Tibial artery (tissue), 4 donors: ENCODE data around the gene VAPB.

Experiments
- DNase-seq, 2 donors: peaks; one replicate each; pipeline ENCODE4 v3.0.0-alpha.2; 2019
- H3K27ac ChIP-seq, 2 donors: fragments of 200-600 bp; sonication (generic) in 1 of 2; 1 replicate in 1 of 2; 2 replicates in 1 of 2; pipeline ENCODE4 v1.5.1; 2018 to 2019; ENCODE audit warnings: mild to moderate bottlenecking in 1 of 2
- H3K27me3 ChIP-seq, 2 donors: fragments of 200-600 bp; sonication (generic) in 1 of 2; one replicate each; pipeline versions ENCODE4 v1.5.1 to v1.6.0; 2016 to 2019
- H3K36me3 ChIP-seq, 3 donors: fragments of 200-600 bp; sonication (generic) in 2 of 3; one replicate each; pipeline ENCODE4 v1.5.1; 2016 to 2019; ENCODE audit warnings: mild to moderate bottlenecking in 2 of 3
- H3K4me1 ChIP-seq, 4 donors: fragments of 200-600 bp; sonication (generic) in 2 of 4; 1 replicate in 3 of 4; 2 replicates in 1 of 4; pipeline ENCODE4 v1.5.1; 2016 to 2019
- H3K4me3 ChIP-seq, 2 donors: fragments of 200-600 bp; sonication (generic) in 1 of 2; 1 replicate in 1 of 2; 2 replicates in 1 of 2; pipeline ENCODE4 v1.5.1; 2018 to 2019; ENCODE audit warnings: mild to moderate bottlenecking in 2 of 2
- H3K9me3 ChIP-seq, 3 donors: fragments of 200-600 bp; sonication (generic) in 1 of 3; one replicate each; pipeline ENCODE4 v1.5.1; 2016 to 2019
- CTCF ChIP-seq, 2 experiments: fragments of 200-600 bp in 1 of 2; fragments of 450-650 bp in 1 of 2; IDR thresholded peaks; one replicate each; pipeline ENCODE4 v1.5.1; 2017 to 2019; ENCODE audit warnings: antibody characterized with exemption in 2 of 2, mild to moderate bottlenecking in 1 of 2, moderate library complexity in 1 of 2
- intact Hi-C: fragments of 100-400 bp; cut with DNase I; formaldehyde crosslinking; loops from one replicate; pipeline ENCODE4 v1.15.0; 2023; ENCODE audit warnings: low total_unique reads

The VAPB gene

GRCh38 chr20:58438970-58439808 lies 50.2 kb downstream of the VAPB start:
- no peak for TF ChIP-seq CTCF (IDR thresholded peaks at IDR 0.05)
- Histone ChIP-seq H3K27ac (no peak overlapping the region), H3K9me3 (no peaks in the 10 kb centered on the region), H3K4me3 (no peak overlapping the region), H3K27me3 (no peaks in the 10 kb centered on the region), H3K36me3 (peaks cover 9 to 50% (median 29%) of the 10 kb centered on the region in 3 donors), H3K4me1 (no peaks in the 10 kb centered on the region)
- DNase-seq, result no peak
- intact Hi-C loops, result no loop called here

GRCh38 chr20:58440021-58440767 lies 51.2 kb downstream of the VAPB start:
- Histone ChIP-seq H3K4me3 (no peak overlapping the region), H3K36me3 (peaks cover 11 to 59% (median 40%) of the 10 kb centered on the region in 3 donors), H3K27me3 (no peaks in the 10 kb centered on the region), H3K4me1 (no peaks in the 10 kb centered on the region), H3K27ac (no peak overlapping the region), H3K9me3 (no peaks in the 10 kb centered on the region)
- intact Hi-C loops, result no loop called here
- TF ChIP-seq CTCF (IDR thresholded peaks at IDR 0.05), result no peak
- DNase-seq, result no peak

GRCh38 chr20:58441723-58442122 lies 52.7 kb downstream of the VAPB start:
- intact Hi-C loops, result no loop called here
- no peak overlapping the region for H3K4me3 ChIP-seq
- H3K9me3 ChIP-seq, result no peaks in the 10 kb centered on the region
- H3K27me3 ChIP-seq, result no peaks in the 10 kb centered on the region
- peaks cover 13 to 70% (median 48%) of the 10 kb centered on the region in 3 donors for H3K36me3 ChIP-seq
- no peak overlapping the region for H3K27ac ChIP-seq
- TF ChIP-seq CTCF (IDR thresholded peaks at IDR 0.05), result no peak
- no peak for DNase-seq
- no peaks in the 10 kb centered on the region for H3K4me1 ChIP-seq

GRCh38 chr20:58444746-58445255 lies 55.8 kb downstream of the VAPB start:
- intact Hi-C loops, result no loop called here
- no peak for TF ChIP-seq CTCF (IDR thresholded peaks at IDR 0.05)

GRCh38 chr20:58446264-58446959 lies 57.4 kb downstream of the VAPB start:
- TF ChIP-seq CTCF (IDR thresholded peaks at IDR 0.05), result no peak
- Histone ChIP-seq H3K4me3 (no peak overlapping the region), H3K36me3 (peaks cover 19 to 76% (median 55%) of the 10 kb centered on the region in 3 donors), H3K9me3 (no peaks in the 10 kb centered on the region), H3K27ac (no peak overlapping the region), H3K4me1 (peaks cover 0 to 3% (median 0%) of the 10 kb centered on the region in 4 donors), H3K27me3 (no peaks in the 10 kb centered on the region)
- DNase-seq, result no peak
- intact Hi-C loops, result no loop called here

More at GRCh38 chr20:58444746-58445255, 55.8 kb downstream of the VAPB start:
- H3K27ac ChIP-seq, result no peak overlapping the region
- DNase-seq, result no peak
- H3K9me3 ChIP-seq, result no peaks in the 10 kb centered on the region
- no peaks in the 10 kb centered on the region for H3K27me3 ChIP-seq
- H3K4me1 ChIP-seq, result peaks cover 0 to 3% (median 0%) of the 10 kb centered on the region in 4 donors
- H3K36me3 ChIP-seq, result peaks cover 19 to 79% (median 53%) of the 10 kb centered on the region in 3 donors
- no peak overlapping the region for H3K4me3 ChIP-seq
